ENCODE results near the gene IGFLR1. TPM values are rescaled to one million over a fixed set of nuclear protein-coding genes. Genes with fewer than 3 reads are reported as not detected.

Gene IGFLR1
- total RNA-seq, 1 donor, result 0.72 TPM

- TF ChIP-seq CTCF (IDR thresholded peaks at IDR 0.05; ENCODE audit: extremely low read depth, low read depth, low read length), result no peak
- Histone ChIP-seq H3K9me3 (ENCODE audit: low read depth, low read length) (no peaks in the 10 kb centered on the region), H3K4me1 (ENCODE audit: insufficient read depth, low read length) (peaks cover under 1% of the 10 kb centered on the region), H3K27me3 (ENCODE audit: insufficient read depth, low read length) (no peaks in the 10 kb centered on the region), H3K27ac (ENCODE audit: low read depth, low read length) (no peak overlapping the region), H2AFZ (ENCODE audit: low read length) (no peak overlapping the region), H4K20me1 (ENCODE audit: insufficient read depth, low read length) (no peaks in the 10 kb centered on the region), H3K4me2 (ENCODE audit: insufficient read depth, low read length) (no peak overlapping the region), H3K4me3 (ENCODE audit: insufficient read depth, low read length) (no peak overlapping the region), H3K36me3 (ENCODE audit: insufficient read depth, low read length) (no peaks in the 10 kb centered on the region), H3K79me2 (ENCODE audit: insufficient read depth, low read length) (peaks cover 2% of the 10 kb centered on the region)
- DNase-seq (ENCODE audit: insufficient read length, low spot score, missing footprints), result peak; percentile 72
Observed at GRCh38 chr19:35780058-35780457, 37.8 kb upstream of the IGFLR1 start.

- Histone ChIP-seq H3K9me3 (ENCODE audit: low read depth, low read length) (no peaks in the 10 kb centered on the region), H3K4me3 (ENCODE audit: insufficient read depth, low read length) (no peak overlapping the region), H2AFZ (ENCODE audit: low read length) (no peak overlapping the region), H3K36me3 (ENCODE audit: insufficient read depth, low read length) (no peaks in the 10 kb centered on the region), H3K4me1 (ENCODE audit: insufficient read depth, low read length) (peaks cover 7% of the 10 kb centered on the region), H3K79me2 (ENCODE audit: insufficient read depth, low read length) (peaks cover 2% of the 10 kb centered on the region), H3K27me3 (ENCODE audit: insufficient read depth, low read length) (no peaks in the 10 kb centered on the region), H3K27ac (ENCODE audit: low read depth, low read length) (no peak overlapping the region), H3K4me2 (ENCODE audit: insufficient read depth, low read length) (no peak overlapping the region), H4K20me1 (ENCODE audit: insufficient read depth, low read length) (no peaks in the 10 kb centered on the region)
- peak; percentile 25 for DNase-seq (ENCODE audit: insufficient read length, low spot score, missing footprints)
- no peak for TF ChIP-seq CTCF (IDR thresholded peaks at IDR 0.05; ENCODE audit: extremely low read depth, low read depth, low read length)
Observed at GRCh38 chr19:35779033-35779432, 36.8 kb upstream of the IGFLR1 start.

GRCh38 chr19:35777961-35778360, 35.7 kb upstream of the IGFLR1 start:
- TF ChIP-seq CTCF (IDR thresholded peaks at IDR 0.05; ENCODE audit: extremely low read depth, low read depth, low read length), result no peak
- peaks cover 2% of the 10 kb centered on the region for H3K79me2 ChIP-seq (ENCODE audit: insufficient read depth, low read length)

GRCh38 chr19:35777086-35777841, 35.0 kb upstream of the IGFLR1 start:
- DNase-seq (ENCODE audit: insufficient read length, low spot score, missing footprints), result peak; percentile 75
- no peak for TF ChIP-seq CTCF (IDR thresholded peaks at IDR 0.05; ENCODE audit: extremely low read depth, low read depth, low read length)
- H3K27ac ChIP-seq (ENCODE audit: low read depth, low read length), result no peak overlapping the region
- no peak overlapping the region for H2AFZ ChIP-seq (ENCODE audit: low read length)
- no peak overlapping the region for H3K4me2 ChIP-seq (ENCODE audit: insufficient read depth, low read length)
- H4K20me1 ChIP-seq (ENCODE audit: insufficient read depth, low read length), result no peaks in the 10 kb centered on the region
- peaks cover 2% of the 10 kb centered on the region for H3K79me2 ChIP-seq (ENCODE audit: insufficient read depth, low read length)
- peaks cover 7% of the 10 kb centered on the region for H3K4me1 ChIP-seq (ENCODE audit: insufficient read depth, low read length)
- no peaks in the 10 kb centered on the region for H3K9me3 ChIP-seq (ENCODE audit: low read depth, low read length)
- no peaks in the 10 kb centered on the region for H3K36me3 ChIP-seq (ENCODE audit: insufficient read depth, low read length)
- no peak overlapping the region for H3K4me3 ChIP-seq (ENCODE audit: insufficient read depth, low read length)
- H3K27me3 ChIP-seq (ENCODE audit: insufficient read depth, low read length), result no peaks in the 10 kb centered on the region

More at GRCh38 chr19:35777961-35778360, 35.7 kb upstream of the IGFLR1 start:
- Histone ChIP-seq H3K36me3 (ENCODE audit: insufficient read depth, low read length) (no peaks in the 10 kb centered on the region), H3K9me3 (ENCODE audit: low read depth, low read length) (no peaks in the 10 kb centered on the region), H3K4me1 (ENCODE audit: insufficient read depth, low read length) (peaks cover 7% of the 10 kb centered on the region), H3K27me3 (ENCODE audit: insufficient read depth, low read length) (no peaks in the 10 kb centered on the region), H3K27ac (ENCODE audit: low read depth, low read length) (no peak overlapping the region), H3K4me2 (ENCODE audit: insufficient read depth, low read length) (no peak overlapping the region), H2AFZ (ENCODE audit: low read length) (no peak overlapping the region), H3K4me3 (ENCODE audit: insufficient read depth, low read length) (no peak overlapping the region), H4K20me1 (ENCODE audit: insufficient read depth, low read length) (no peaks in the 10 kb centered on the region)
- peak; percentile 90 for DNase-seq (ENCODE audit: insufficient read length, low spot score, missing footprints)
